NT2/D1 (cell line): ENCODE results near the gene FXN.

Experiments used
- DNase-seq: peaks from one replicate; pipeline ENCODE4 v3.0.0-alpha.2; 2011; ENCODE audit warnings: low read depth, low spot score
- H3K27me3 ChIP-seq: 2 replicates; pipeline ENCODE4 v1.6.0; 2011; ENCODE audit warnings: mild to moderate bottlenecking; ENCODE audit not compliant: insufficient read length, insufficient read depth
- H3K36me3 ChIP-seq: 2 replicates; pipeline ENCODE4 v1.6.1; 2011; ENCODE audit warnings: mild to moderate bottlenecking, low read length, mixed read lengths; ENCODE audit not compliant: insufficient read depth, insufficient read length
- H3K4me1 ChIP-seq: 2 replicates; pipeline ENCODE4 v1.5.1; 2011; ENCODE audit not compliant: insufficient read depth, insufficient read length
- H3K4me3 ChIP-seq: 2 replicates; pipeline ENCODE4 v1.5.1; 2011; ENCODE audit warnings: low read depth; ENCODE audit not compliant: insufficient read length
- H3K9ac ChIP-seq: 2 replicates; pipeline ENCODE4 v1.6.0; 2011; ENCODE audit warnings: low read depth; ENCODE audit not compliant: insufficient read length
- H3K9me3 ChIP-seq: 2 replicates; pipeline ENCODE4 v1.5.1; 2011; ENCODE audit warnings: mild to moderate bottlenecking, low read length; ENCODE audit not compliant: insufficient read depth
- SUZ12 ChIP-seq: IDR thresholded peaks from 2 replicates; pipeline ENCODE4 v1.6.1; 2011; ENCODE audit not compliant: insufficient read length, insufficient read depth; ENCODE audit errors: extremely low read depth
- YY1 ChIP-seq: IDR thresholded peaks from 2 replicates; pipeline ENCODE4 v1.6.1; 2011; ENCODE audit not compliant: insufficient read length, insufficient read depth
- ZNF274 ChIP-seq: IDR thresholded peaks from 2 replicates; pipeline ENCODE4 v1.6.1; 2011; ENCODE audit warnings: mild to moderate bottlenecking, low read depth, low read length

Gene FXN

GRCh38 chr9:69027355-69028097, 8.0 kb upstream of the FXN start:
- Histone ChIP-seq H3K9ac (no peak overlapping the region), H3K4me3 (no peak overlapping the region), H3K36me3 (no peaks in the 10 kb centered on the region), H3K27me3 (no peaks in the 10 kb centered on the region), H3K9me3 (peaks cover 13% of the 10 kb centered on the region), H3K4me1 (peaks cover 2% of the 10 kb centered on the region)
- no peak for TF ChIP-seq YY1
- peak; percentile 58 for DNase-seq

- no peaks in the 10 kb centered on the region for H3K27me3 ChIP-seq
- H3K9ac ChIP-seq = no peak overlapping the region
- TF ChIP-seq SUZ12 = no peak
- H3K4me1 ChIP-seq = peaks cover under 1% of the 10 kb centered on the region
- H3K9me3 ChIP-seq = peaks cover 13% of the 10 kb centered on the region
- no peak overlapping the region for H3K4me3 ChIP-seq
- H3K36me3 ChIP-seq = no peaks in the 10 kb centered on the region
- DNase-seq = no peak
These were observed 6.8 kb upstream of the FXN start for GRCh38 chr9:69028754-69029153.

GRCh38 chr9:69029535-69029934, 6.0 kb upstream of the FXN start:
- peaks cover 13% of the 10 kb centered on the region for H3K9me3 ChIP-seq
- H3K27me3 ChIP-seq = no peaks in the 10 kb centered on the region
- no peak overlapping the region for H3K4me3 ChIP-seq
- no peaks in the 10 kb centered on the region for H3K4me1 ChIP-seq
- H3K36me3 ChIP-seq = no peaks in the 10 kb centered on the region
- no peak overlapping the region for H3K9ac ChIP-seq
- DNase-seq = no peak
- TF ChIP-seq SUZ12 (no peak), ZNF274 (no peak), YY1 (no peak)

GRCh38 chr9:69030851-69031645, 4.5 kb upstream of the FXN start:
- Histone ChIP-seq H3K36me3 (no peaks in the 10 kb centered on the region), H3K4me1 (peaks cover 3% of the 10 kb centered on the region), H3K27me3 (no peaks in the 10 kb centered on the region), H3K4me3 (no peak overlapping the region), H3K9ac (no peak overlapping the region), H3K9me3 (peaks cover 13% of the 10 kb centered on the region)
- no peak for TF ChIP-seq YY1
- TF ChIP-seq ZNF274 = no peak
- no peak for TF ChIP-seq SUZ12
- no peak for DNase-seq

- H3K4me1 ChIP-seq = peaks cover 3% of the 10 kb centered on the region
- TF ChIP-seq YY1 (no peak), ZNF274 (no peak), SUZ12 (no peak)
- no peak overlapping the region for H3K9ac ChIP-seq
- H3K36me3 ChIP-seq = peaks cover 9% of the 10 kb centered on the region
- H3K9me3 ChIP-seq = peaks cover 13% of the 10 kb centered on the region
- DNase-seq = no peak
- no peaks in the 10 kb centered on the region for H3K27me3 ChIP-seq
- no peak overlapping the region for H3K4me3 ChIP-seq
These were observed 1.5 kb upstream of the FXN start for GRCh38 chr9:69034071-69034470.

- Histone ChIP-seq H3K9ac (peak overlapping the region; percentile 86), H3K9me3 (no peaks in the 10 kb centered on the region), H3K27me3 (no peaks in the 10 kb centered on the region), H3K36me3 (peaks cover 13% of the 10 kb centered on the region), H3K4me3 (peak overlapping the region; percentile 90), H3K4me1 (peaks cover 3% of the 10 kb centered on the region)
- TF ChIP-seq ZNF274 (no peak), YY1 (no peak), SUZ12 (no peak)
- no peak for DNase-seq
These were observed 757 bp downstream of the FXN start for GRCh38 chr9:69036309-69036708.

GRCh38 chr9:69036799-69037198, 1.2 kb downstream of the FXN start:
- Histone ChIP-seq H3K4me1 (peaks cover 3% of the 10 kb centered on the region), H3K4me3 (peak overlapping the region; percentile 90), H3K9ac (peak overlapping the region; percentile 86), H3K36me3 (peaks cover 13% of the 10 kb centered on the region), H3K27me3 (no peaks in the 10 kb centered on the region), H3K9me3 (no peaks in the 10 kb centered on the region)
- TF ChIP-seq ZNF274 = no peak
- no peak for TF ChIP-seq SUZ12
- no peak for TF ChIP-seq YY1
- no peak for DNase-seq
